Glomerular visceral epithelial cell (primary cell): Measurements from ENCODE around the gene FXYD1.

Source experiments
- DNase-seq: peaks from one replicate; pipeline ENCODE4 v3.0.0-alpha.2; 2016; ENCODE audit errors: extremely low spot score

FXYD1 gene

GRCh38 chr19:35162471-35163326, 24.1 kb downstream of the FXYD1 start:
- DNase-seq, result no peak

GRCh38 chr19:35164418-35164817, 25.8 kb downstream of the FXYD1 start:
- no peak for DNase-seq

- no peak for DNase-seq
Measured at GRCh38 chr19:35165200-35166058, 26.8 kb downstream of the FXYD1 start.

- DNase-seq, result no peak
Measured at GRCh38 chr19:35166100-35167063, 27.8 kb downstream of the FXYD1 start.

GRCh38 chr19:35167251-35168119, 28.9 kb downstream of the FXYD1 start:
- no peak for DNase-seq

- DNase-seq, result no peak
Measured at GRCh38 chr19:35168196-35168595, 29.6 kb downstream of the FXYD1 start.

GRCh38 chr19:35169221-35169995, 30.8 kb downstream of the FXYD1 start:
- no peak for DNase-seq

GRCh38 chr19:35170359-35171061, 31.9 kb downstream of the FXYD1 start:
- no peak for DNase-seq

- DNase-seq, result no peak
Measured at GRCh38 chr19:35171730-35172129, 33.1 kb downstream of the FXYD1 start.

GRCh38 chr19:35174226-35174625, 35.6 kb downstream of the FXYD1 start:
- no peak for DNase-seq

- DNase-seq, result no peak
Measured at GRCh38 chr19:35176181-35176570, 37.6 kb downstream of the FXYD1 start.

- no peak for DNase-seq
Measured at GRCh38 chr19:35177377-35178274, 39.0 kb downstream of the FXYD1 start.

- DNase-seq, result no peak
Measured at GRCh38 chr19:35178701-35179100, 40.1 kb downstream of the FXYD1 start.

- DNase-seq, result no peak
Measured at GRCh38 chr19:35179830-35180229, 41.2 kb downstream of the FXYD1 start.

GRCh38 chr19:35181387-35181786, 42.8 kb downstream of the FXYD1 start:
- no peak for DNase-seq

- DNase-seq, result no peak
Measured at GRCh38 chr19:35184267-35184666, 45.6 kb downstream of the FXYD1 start.

GRCh38 chr19:35184884-35185283, 46.3 kb downstream of the FXYD1 start:
- DNase-seq, result no peak
